Measurements from ENCODE around the gene AMPH.

The AMPH gene

DNA sequence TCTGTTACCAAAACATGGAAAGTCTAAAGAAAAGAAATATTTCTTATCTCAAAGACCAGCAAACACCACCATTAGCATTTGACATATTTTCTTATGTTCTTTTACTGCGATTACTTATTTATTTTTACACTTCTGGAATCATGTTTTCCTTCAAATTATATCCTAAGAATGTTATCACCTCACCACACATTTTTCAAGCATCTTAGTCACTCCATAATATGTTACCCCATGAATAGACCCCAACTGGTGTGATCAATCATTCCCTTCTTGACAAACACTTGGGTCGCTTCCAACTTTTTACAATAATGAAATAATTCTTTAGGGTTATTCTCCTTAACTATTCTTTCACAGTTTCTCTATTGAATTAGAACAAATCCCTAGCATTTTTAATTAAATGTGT, 67.4 kb downstream of the AMPH start:
- no peak overlapping the region for H3K4me3 ChIP-seq (ENCODE audit: low read depth, low read length)
- TF ChIP-seq, protein P1, sequence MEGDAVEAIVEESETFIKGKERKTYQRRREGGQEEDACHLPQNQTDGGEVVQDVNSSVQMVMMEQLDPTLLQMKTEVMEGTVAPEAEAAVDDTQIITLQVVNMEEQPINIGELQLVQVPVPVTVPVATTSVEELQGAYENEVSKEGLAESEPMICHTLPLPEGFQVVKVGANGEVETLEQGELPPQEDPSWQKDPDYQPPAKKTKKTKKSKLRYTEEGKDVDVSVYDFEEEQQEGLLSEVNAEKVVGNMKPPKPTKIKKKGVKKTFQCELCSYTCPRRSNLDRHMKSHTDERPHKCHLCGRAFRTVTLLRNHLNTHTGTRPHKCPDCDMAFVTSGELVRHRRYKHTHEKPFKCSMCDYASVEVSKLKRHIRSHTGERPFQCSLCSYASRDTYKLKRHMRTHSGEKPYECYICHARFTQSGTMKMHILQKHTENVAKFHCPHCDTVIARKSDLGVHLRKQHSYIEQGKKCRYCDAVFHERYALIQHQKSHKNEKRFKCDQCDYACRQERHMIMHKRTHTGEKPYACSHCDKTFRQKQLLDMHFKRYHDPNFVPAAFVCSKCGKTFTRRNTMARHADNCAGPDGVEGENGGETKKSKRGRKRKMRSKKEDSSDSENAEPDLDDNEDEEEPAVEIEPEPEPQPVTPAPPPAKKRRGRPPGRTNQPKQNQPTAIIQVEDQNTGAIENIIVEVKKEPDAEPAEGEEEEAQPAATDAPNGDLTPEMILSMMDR (IDR thresholded peaks at IDR 0.05; ENCODE audit: control insufficient read depth, extremely low read depth, insufficient read depth), result no peak
- no peak for DNase-seq (ENCODE audit: low read depth)

DNA sequence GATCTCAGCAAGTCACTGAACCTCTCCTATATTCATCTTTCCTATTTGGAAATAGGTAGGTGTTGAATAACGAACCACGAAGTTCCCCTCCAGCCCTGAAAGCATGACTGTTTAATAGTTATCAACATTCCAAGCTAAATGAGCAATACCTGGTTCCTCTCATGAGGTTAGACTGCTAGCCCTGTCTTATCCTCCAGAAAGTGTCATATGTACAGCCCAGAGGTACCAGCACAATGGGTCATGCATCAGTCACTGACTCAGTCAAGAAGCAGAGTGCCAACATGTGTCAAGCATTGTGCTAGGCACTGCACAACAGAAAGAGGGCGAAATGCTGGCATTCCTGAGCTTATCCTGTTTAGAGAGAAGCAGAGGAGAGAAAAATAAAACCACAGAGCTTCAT, 70.0 kb downstream of the AMPH start:
- DNase-seq (ENCODE audit: low read depth), result no peak
- no peak overlapping the region for H3K4me3 ChIP-seq (ENCODE audit: low read depth, low read length)
- TF ChIP-seq, protein P1 (IDR thresholded peaks at IDR 0.05; ENCODE audit: control insufficient read depth, extremely low read depth, insufficient read depth), result no peak

DNA sequence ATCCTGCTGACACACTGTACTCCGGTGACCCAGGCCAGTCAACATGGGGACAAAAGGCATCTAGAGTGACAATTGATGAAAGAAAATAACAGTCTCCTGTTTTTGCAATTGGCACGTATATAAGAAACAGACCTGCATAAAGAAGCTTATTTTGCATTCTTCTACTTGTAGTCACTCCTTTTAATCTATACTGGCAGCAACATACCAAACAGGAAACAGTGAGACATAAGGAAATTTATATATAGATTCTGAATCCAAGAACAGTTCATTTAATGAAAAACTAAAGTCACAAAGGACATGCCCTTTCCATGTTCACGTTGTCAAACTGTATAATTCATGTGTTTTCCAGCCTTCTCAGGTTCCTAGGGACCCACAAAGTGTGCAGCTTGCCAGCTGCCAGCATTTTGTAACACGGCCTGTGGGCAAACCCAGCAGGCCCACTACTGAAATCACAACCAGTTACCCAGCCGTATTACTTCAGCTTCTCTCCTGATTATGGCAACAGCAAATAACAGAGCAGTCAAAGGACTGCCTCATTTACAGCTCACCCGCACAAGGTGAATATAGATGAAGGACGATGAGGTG, 72.3 kb downstream of the AMPH start:
- no peak for DNase-seq (ENCODE audit: low read depth)
- TF ChIP-seq, protein P1 (IDR thresholded peaks at IDR 0.05; ENCODE audit: control insufficient read depth, extremely low read depth, insufficient read depth), result no peak
- H3K4me3 ChIP-seq (ENCODE audit: low read depth, low read length), result no peak overlapping the region

- no peak for DNase-seq (ENCODE audit: low read depth)
- TF ChIP-seq, protein P1 (IDR thresholded peaks at IDR 0.05; ENCODE audit: control insufficient read depth, extremely low read depth, insufficient read depth), result no peak
- no peak overlapping the region for H3K4me3 ChIP-seq (ENCODE audit: low read depth, low read length)
Measured at GRCh38 chr7:38554586-38554985, 76.6 kb downstream of the AMPH start.

GRCh38 chr7:38550836-38551235, 80.3 kb downstream of the AMPH start:
- DNase-seq (ENCODE audit: low read depth), result no peak
- no peak overlapping the region for H3K4me3 ChIP-seq (ENCODE audit: low read depth, low read length)
- TF ChIP-seq, protein P1 (IDR thresholded peaks at IDR 0.05; ENCODE audit: control insufficient read depth, extremely low read depth, insufficient read depth), result no peak

GRCh38 chr7:38548605-38549004, 82.6 kb downstream of the AMPH start:
- DNase-seq (ENCODE audit: low read depth), result no peak
- H3K4me3 ChIP-seq (ENCODE audit: low read depth, low read length), result no peak overlapping the region
- TF ChIP-seq, protein P1 (IDR thresholded peaks at IDR 0.05; ENCODE audit: control insufficient read depth, extremely low read depth, insufficient read depth), result no peak

- no peak for DNase-seq (ENCODE audit: low read depth)
- H3K4me3 ChIP-seq (ENCODE audit: low read depth, low read length), result no peak overlapping the region
- TF ChIP-seq, protein P1 (IDR thresholded peaks at IDR 0.05; ENCODE audit: control insufficient read depth, extremely low read depth, insufficient read depth), result no peak
Measured at GRCh38 chr7:38546763-38547162, 84.4 kb downstream of the AMPH start.

Measured in LNCaP clone FGC (cell line).